Endodermal cell (in vitro differentiated cells): ENCODE data around the gene TNIK. TPM values are rescaled to one million over a fixed set of nuclear protein-coding genes. Genes with fewer than 3 reads are reported as not detected.
"Not testable (repeated sequence)": the region's sequence is repeated elsewhere in the genome, so short reads cannot be mapped to it uniquely, and the experiment has no call there.

Experiments
- DNase-seq: peaks from one replicate; pipeline ENCODE4 v3.0.0-alpha.2; 2017
- H3K27ac ChIP-seq: 2 replicates; pipeline ENCODE4 v1.5.1; 2013; ENCODE audit warnings: mild to moderate bottlenecking, low read depth, low read length, moderate library complexity
- H3K27me3 ChIP-seq: 2 replicates; pipeline ENCODE4 v1.6.1; 2013; ENCODE audit warnings: mild to moderate bottlenecking, low read length, moderate library complexity; ENCODE audit not compliant: insufficient read depth, control insufficient read depth, poor library complexity, severe bottlenecking
- H3K36me3 ChIP-seq: 2 replicates; pipeline ENCODE4 v1.7.0; 2013; ENCODE audit warnings: mild to moderate bottlenecking, low read length, moderate library complexity; ENCODE audit not compliant: control insufficient read depth, insufficient read depth
- H3K4me1 ChIP-seq: one replicate; pipeline ENCODE4 v1.7.0; 2013; ENCODE audit warnings: low read length; ENCODE audit not compliant: control insufficient read depth, insufficient read depth
- H3K4me3 ChIP-seq: 2 replicates; pipeline ENCODE4 v1.5.1; 2013; ENCODE audit warnings: mild to moderate bottlenecking, low read length, moderate library complexity
- H3K9ac ChIP-seq: 2 replicates; pipeline ENCODE4 v1.6.1; 2013; ENCODE audit warnings: mild to moderate bottlenecking, low read length, moderate library complexity; ENCODE audit not compliant: poor library complexity, severe bottlenecking; ENCODE audit errors: extremely low read depth
- H3K9me3 ChIP-seq: 2 replicates; pipeline ENCODE4 v1.6.1; 2013; ENCODE audit warnings: mild to moderate bottlenecking, low read length, moderate library complexity; ENCODE audit not compliant: control insufficient read depth
- H3K27ac Mint-ChIP-seq: 2 replicates; pipeline ENCODE4 v1.8.0; 2020; ENCODE audit warnings: mixed read lengths
- H3K27me3 Mint-ChIP-seq: 2 replicates; pipeline ENCODE4 v1.8.0; 2021; ENCODE audit warnings: mild to moderate bottlenecking, mixed read lengths; ENCODE audit not compliant: insufficient read depth
- H3K36me3 Mint-ChIP-seq: 2 replicates; pipeline ENCODE4 v1.8.0; 2020; ENCODE audit warnings: low read depth, mixed read lengths
- H3K4me1 Mint-ChIP-seq: 2 replicates; pipeline ENCODE4 v1.8.0; 2020; ENCODE audit warnings: mixed read lengths
- H3K4me3 Mint-ChIP-seq: 2 replicates; pipeline ENCODE4 v1.8.0; 2020; ENCODE audit warnings: mild to moderate bottlenecking, moderate library complexity, mixed read lengths
- H3K9me3 Mint-ChIP-seq: 2 replicates; pipeline ENCODE4 v1.8.0; 2020; ENCODE audit warnings: mild to moderate bottlenecking, mixed read lengths
- WGBS, 2 experiments: methylation state at CpG; one replicate each; pipeline versions ENCODE4 v1.1.5 to v1.1.7; 2013; ENCODE audit warnings: missing lambda C conversion rate in 2 of 2, mixed read lengths in 1 of 2; ENCODE audit not compliant: insufficient coverage in 1 of 2, insufficient read length in 1 of 2; 5-methylcytosine and 5-hydroxymethylcytosine counted together
- total RNA-seq, 2 donors: library from RNA; stranded (reverse); fragmentation: NEBNext Ultra II Directional in 1 of 2; extraction: Animal tissue kit (Norgen Biotek cat#: 25700) in 1 of 2; gene quantifications; 2 replicates in 1 of 2; 3 replicates in 1 of 2; pipeline ENCODE4 v1.2.1, GENCODE V29; 2021
- TF ChIP-seq, protein P1 (sequence below): fragments of 200-600 bp; sonication (generic); conservative IDR thresholded peaks from 2 replicates; pipeline ENCODE4 v1.5.0; 2021; ENCODE audit warnings: antibody characterized with exemption, mild to moderate bottlenecking

The TNIK gene
- total RNA-seq, 2 donors from 2014 or later, result 12.2 to 14.9 TPM

DNA sequence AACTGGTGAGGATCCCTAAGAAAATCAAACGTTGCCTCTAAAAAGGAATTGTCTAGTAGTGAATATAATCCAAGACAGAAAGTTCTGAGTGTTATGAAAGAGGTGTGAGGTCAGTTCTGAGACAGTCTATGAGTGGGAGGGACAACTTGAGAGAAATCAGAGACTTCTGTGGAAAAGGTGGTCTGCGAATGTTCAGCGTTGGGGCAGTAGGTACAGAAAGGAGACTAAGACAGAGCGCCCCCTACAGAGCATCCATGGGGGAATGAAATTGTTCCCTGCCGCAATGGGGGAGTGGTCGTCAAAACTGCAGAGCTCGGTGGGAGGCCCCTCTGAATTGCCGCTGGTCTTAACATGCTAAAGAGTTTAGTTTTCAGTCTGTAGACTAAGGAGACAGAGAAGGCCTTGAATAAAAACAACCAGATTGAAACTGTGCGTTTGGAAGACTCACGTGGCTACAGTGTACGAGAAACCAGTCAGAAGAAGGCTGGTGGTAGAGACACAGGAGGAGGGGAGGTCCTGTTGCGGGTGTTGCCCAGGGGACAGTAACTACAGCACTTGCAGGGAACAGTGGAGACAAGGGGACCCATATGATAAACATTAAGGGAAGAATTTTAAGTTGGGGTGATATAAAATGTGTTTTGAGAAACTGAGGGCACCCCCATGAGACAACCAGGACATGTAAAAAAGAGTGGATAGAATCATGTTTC lies 6.9 kb downstream of the TNIK start:
- peaks cover 29% of the 10 kb centered on the region for H3K4me1 Mint-ChIP-seq
- WGBS, 2 experiments, result 27 to 32% methylated on average over 8 to 12 of the region's 12 CpGs
- H3K4me1 ChIP-seq, result peaks cover 10% of the 10 kb centered on the region
- peaks cover 7% of the 10 kb centered on the region for H3K27me3 ChIP-seq
- peak; percentile 90 for DNase-seq
- H3K27ac ChIP-seq, result peak overlapping the region; percentile 19
- no peaks in the 10 kb centered on the region for H3K36me3 ChIP-seq
- no peaks in the 10 kb centered on the region for H3K9me3 Mint-ChIP-seq
- TF ChIP-seq, protein P1, sequence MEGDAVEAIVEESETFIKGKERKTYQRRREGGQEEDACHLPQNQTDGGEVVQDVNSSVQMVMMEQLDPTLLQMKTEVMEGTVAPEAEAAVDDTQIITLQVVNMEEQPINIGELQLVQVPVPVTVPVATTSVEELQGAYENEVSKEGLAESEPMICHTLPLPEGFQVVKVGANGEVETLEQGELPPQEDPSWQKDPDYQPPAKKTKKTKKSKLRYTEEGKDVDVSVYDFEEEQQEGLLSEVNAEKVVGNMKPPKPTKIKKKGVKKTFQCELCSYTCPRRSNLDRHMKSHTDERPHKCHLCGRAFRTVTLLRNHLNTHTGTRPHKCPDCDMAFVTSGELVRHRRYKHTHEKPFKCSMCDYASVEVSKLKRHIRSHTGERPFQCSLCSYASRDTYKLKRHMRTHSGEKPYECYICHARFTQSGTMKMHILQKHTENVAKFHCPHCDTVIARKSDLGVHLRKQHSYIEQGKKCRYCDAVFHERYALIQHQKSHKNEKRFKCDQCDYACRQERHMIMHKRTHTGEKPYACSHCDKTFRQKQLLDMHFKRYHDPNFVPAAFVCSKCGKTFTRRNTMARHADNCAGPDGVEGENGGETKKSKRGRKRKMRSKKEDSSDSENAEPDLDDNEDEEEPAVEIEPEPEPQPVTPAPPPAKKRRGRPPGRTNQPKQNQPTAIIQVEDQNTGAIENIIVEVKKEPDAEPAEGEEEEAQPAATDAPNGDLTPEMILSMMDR, result peak; percentile 92
- no peaks in the 10 kb centered on the region for H3K36me3 Mint-ChIP-seq
- no peak overlapping the region for H3K9ac ChIP-seq
- peaks cover 13% of the 10 kb centered on the region for H3K27me3 Mint-ChIP-seq
- H3K4me3 ChIP-seq, result no peak overlapping the region
- no peaks in the 10 kb centered on the region for H3K9me3 ChIP-seq
- H3K4me3 Mint-ChIP-seq, result no peak overlapping the region
- no peak overlapping the region for H3K27ac Mint-ChIP-seq

DNA sequence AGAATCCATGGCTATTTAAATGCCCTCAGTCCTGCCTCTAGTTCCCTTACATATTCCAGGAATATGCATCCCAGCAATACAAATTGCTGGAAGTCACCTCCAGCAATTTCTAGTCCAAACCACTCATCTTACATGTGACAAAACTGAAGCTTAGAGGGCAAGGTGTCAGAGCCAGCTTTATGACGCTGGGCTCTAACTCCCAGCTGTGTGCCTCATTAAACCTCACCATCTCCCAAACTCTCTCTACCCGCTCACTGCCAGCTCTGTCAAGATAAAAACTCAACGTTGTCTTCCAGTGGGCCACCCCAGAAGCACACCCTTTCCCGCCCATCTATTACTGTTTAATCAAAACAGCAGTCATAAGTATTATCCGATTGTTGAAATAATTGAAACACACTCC lies 7.9 kb downstream of the TNIK start:
- Mint-ChIP-seq H3K36me3 (no peaks in the 10 kb centered on the region), H3K27me3 (peaks cover 9% of the 10 kb centered on the region), H3K4me3 (no peak overlapping the region), H3K27ac (no peak overlapping the region), H3K4me1 (peaks cover 21% of the 10 kb centered on the region), H3K9me3 (no peaks in the 10 kb centered on the region)
- H3K27me3 ChIP-seq, result peaks cover 4% of the 10 kb centered on the region
- no peaks in the 10 kb centered on the region for H3K36me3 ChIP-seq
- no peak overlapping the region for H3K9ac ChIP-seq
- H3K27ac ChIP-seq, result no peak overlapping the region
- H3K4me3 ChIP-seq, result no peak overlapping the region
- TF ChIP-seq, protein P1, result no peak
- DNase-seq, result no peak
- H3K9me3 ChIP-seq, result no peaks in the 10 kb centered on the region
- peaks cover 7% of the 10 kb centered on the region for H3K4me1 ChIP-seq
- WGBS, 2 experiments, result 87 to 100% methylated on average over 2 to 5 of the region's 5 CpGs

DNA sequence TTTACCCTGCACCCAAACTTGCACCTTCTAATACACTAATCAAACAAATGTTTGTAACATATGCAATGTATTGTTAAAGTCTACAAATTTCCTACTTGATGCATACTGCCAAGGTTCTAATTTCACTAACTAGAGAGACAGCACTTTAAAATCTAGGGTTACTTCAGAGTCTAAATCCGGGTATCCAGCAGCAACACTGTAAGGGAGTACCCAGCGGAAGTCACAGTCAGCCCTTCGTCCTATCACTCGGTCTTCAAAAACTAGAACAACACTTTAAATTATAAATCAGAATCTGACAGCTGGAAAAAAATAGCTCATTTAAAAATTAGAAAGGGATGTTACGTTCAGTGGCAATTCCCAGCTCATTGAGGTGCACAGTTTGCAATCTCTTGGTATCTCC lies 8.3 kb downstream of the TNIK start:
- no peak overlapping the region for H3K27ac ChIP-seq
- H3K36me3 Mint-ChIP-seq, result no peaks in the 10 kb centered on the region
- peaks cover 4% of the 10 kb centered on the region for H3K27me3 ChIP-seq
- 90 to 100% methylated on average over 4 to 5 of the region's 5 CpGs for WGBS, 2 experiments
- H3K27ac Mint-ChIP-seq, result no peak overlapping the region
- no peaks in the 10 kb centered on the region for H3K9me3 Mint-ChIP-seq
- no peak overlapping the region for H3K4me3 Mint-ChIP-seq
- H3K9ac ChIP-seq, result no peak overlapping the region
- peaks cover 3% of the 10 kb centered on the region for H3K4me1 ChIP-seq
- TF ChIP-seq, protein P1, result no peak
- H3K27me3 Mint-ChIP-seq, result peaks cover 7% of the 10 kb centered on the region
- no peak for DNase-seq
- no peaks in the 10 kb centered on the region for H3K36me3 ChIP-seq
- H3K4me3 ChIP-seq, result no peak overlapping the region
- H3K4me1 Mint-ChIP-seq, result peaks cover 17% of the 10 kb centered on the region
- no peaks in the 10 kb centered on the region for H3K9me3 ChIP-seq

DNA sequence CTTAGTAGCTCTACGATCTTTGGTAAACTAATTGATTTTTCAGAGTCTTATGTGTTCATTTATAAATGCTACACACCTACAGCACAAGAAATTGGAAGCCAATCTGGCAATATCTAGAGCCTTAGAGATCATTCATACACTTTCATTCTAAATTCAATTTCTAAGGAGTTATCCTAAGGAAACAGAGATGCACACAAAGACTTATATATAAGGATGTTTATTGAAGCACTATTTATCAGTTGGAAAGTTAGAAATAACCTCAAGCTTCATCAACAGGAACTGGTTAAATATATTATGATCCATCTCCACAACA lies 12.7 kb downstream of the TNIK start:
- H3K36me3 Mint-ChIP-seq, H3K27ac Mint-ChIP-seq, H3K4me3 ChIP-seq, H3K4me1 ChIP-seq, DNase-seq, H3K9me3 Mint-ChIP-seq, H3K27me3 Mint-ChIP-seq, H3K36me3 ChIP-seq, H3K27ac ChIP-seq, H3K9ac ChIP-seq, H3K9me3 ChIP-seq, H3K4me3 Mint-ChIP-seq, H3K27me3 ChIP-seq: not testable (repeated sequence)
- WGBS, 2 experiments, result 86% methylated on average over 1 of the region's 1 CpG; no CpG with 5 or more reads in 1 of the 2 experiments
- peaks cover 28% of the 10 kb centered on the region for H3K4me1 Mint-ChIP-seq
